ENCODE data around the gene HEXD.
A peak's percentile ranks its signal among the peaks of the same experiment; 100 is the strongest.
"Not testable (repeated sequence)": the region's sequence is repeated elsewhere in the genome, so short reads cannot be mapped to it uniquely, and the experiment has no call there.

The HEXD gene

DNA sequence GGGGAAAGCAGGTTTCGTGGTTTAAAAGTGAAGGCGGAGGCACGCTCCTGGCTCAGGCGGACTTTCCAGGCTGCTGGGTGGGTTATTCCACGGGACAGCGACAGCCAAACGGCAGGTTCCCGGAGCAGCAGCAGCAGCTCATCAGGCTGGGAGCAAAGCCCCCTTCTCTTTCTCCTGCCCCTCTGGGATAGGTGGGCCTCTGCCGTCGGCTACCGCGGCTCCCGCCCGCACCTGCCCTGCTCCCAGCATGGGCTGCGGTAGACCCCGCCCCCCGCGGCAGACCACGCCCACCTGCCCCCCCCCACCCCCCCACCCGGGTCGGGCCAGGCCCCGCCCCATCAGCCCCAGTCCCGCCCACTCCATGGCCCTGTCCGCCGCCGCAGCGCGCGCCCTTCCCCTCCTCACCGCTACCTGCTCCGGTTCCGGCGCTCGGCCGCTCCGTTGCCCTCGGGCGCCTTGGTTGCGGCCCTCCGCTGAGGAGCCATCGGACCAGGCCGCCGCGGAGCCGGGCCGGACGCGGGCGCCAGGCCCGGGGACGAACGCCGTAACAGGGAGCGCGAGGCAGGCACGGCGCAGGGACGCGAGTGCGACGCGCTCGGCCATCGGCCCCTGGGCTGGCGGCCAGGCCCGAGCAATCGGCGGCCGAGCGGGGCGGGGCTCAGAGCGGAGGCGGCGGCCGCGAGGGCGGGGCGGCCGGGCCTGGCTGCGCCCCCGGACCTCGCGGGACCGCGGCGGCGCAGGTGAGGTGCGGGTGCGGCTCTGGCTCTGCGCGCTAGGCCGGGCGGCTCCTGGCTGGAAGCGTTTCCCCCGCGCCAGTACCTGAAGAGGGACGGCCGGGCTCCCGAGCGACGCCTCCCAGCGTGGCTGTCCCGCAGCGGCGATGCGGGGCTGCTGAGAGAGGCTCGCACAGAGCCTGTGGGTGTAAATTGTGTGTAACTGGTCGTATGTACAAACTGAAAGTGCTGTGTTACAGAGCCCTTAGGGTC lies at the start of gene HEXD, which contains the start of gene OGFOD3:
TSS of gene HEXD (plus strand) at position 347 of the 986 bp plus-strand sequence. CDS start 1,453 bp downstream, outside the sequence.
TSS of gene OGFOD3 (minus strand) at position 586 of the 986 bp plus-strand sequence. CDS start at position 485, 101 bp downstream.
- Histone ChIP-seq H3K4me3 (peak within 1 kb of the TSS; percentile 93), H3K27ac (no peak within 1 kb of the TSS; the same call in 1 of the 2 replicates), H3K9ac (ENCODE audit: insufficient read length) (peak within 1 kb of the TSS; percentile 89), H3K9me3 (ENCODE audit: low read depth, low read length) (no peaks in the 10 kb centered on the region), H3K36me3 (ENCODE audit: insufficient read depth, low read length) (no peaks in the 10 kb centered on the region)
- TF ChIP-seq POLR2AphosphoS5 (IDR thresholded peaks at IDR 0.05; ENCODE audit: borderline replicate concordance, low read depth, low read length) (peak; percentile 71; the same call in 1 of the 2 replicates), EZH2 (IDR thresholded peaks at IDR 0.05) (no peak)
- no peak for DNase-seq (ENCODE audit: low read depth, low spot score)

DNA sequence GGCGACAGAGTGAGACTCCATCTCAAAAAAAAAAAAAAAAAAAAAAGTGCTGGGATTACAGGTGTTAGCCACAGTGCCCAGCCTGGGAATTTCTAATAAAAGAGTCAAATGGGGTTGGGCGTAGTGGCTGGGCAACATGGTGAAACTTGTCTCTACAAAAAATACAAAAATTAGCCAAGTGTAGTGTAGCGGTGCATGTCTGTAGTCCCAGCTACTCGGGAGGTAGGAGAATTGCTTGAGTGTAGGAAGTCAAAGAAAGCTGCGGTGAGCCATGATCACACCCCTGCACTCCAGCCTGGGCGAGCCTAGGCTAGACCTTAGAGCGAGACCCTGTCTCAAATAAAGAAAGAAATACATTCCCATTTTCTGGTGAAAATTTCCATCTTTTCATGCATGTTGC lies 48.9 kb upstream of the HEXD start:
- H3K4me3 ChIP-seq: no peak overlapping the region
- no peak for TF ChIP-seq EZH2 (IDR thresholded peaks at IDR 0.05)
- no peak for TF ChIP-seq FOXP2 (optimal IDR thresholded peaks at IDR 0.05; ENCODE audit: control extremely low read depth, extremely low read length, insufficient read depth)
- TF ChIP-seq POLR2AphosphoS5 (IDR thresholded peaks at IDR 0.05; ENCODE audit: borderline replicate concordance, low read depth, low read length): no peak

GRCh38 chr17:82370471-82371332 lies 47.4 kb upstream of the HEXD start:
- Histone ChIP-seq H3K9ac (ENCODE audit: insufficient read length) (no peak overlapping the region), H3K36me3 (ENCODE audit: insufficient read depth, low read length) (no peaks in the 10 kb centered on the region), H3K9me3 (ENCODE audit: low read depth, low read length) (no peaks in the 10 kb centered on the region), H3K27ac (no peak overlapping the region), H3K4me3 (no peak overlapping the region)
- no peak for TF ChIP-seq EZH2 (IDR thresholded peaks at IDR 0.05)
- no peak for TF ChIP-seq POLR2AphosphoS5 (IDR thresholded peaks at IDR 0.05; ENCODE audit: borderline replicate concordance, low read depth, low read length)
- no peak for TF ChIP-seq FOXP2 (optimal IDR thresholded peaks at IDR 0.05; ENCODE audit: control extremely low read depth, extremely low read length, insufficient read depth)
- DNase-seq (ENCODE audit: low read depth, low spot score): no peak

More for the DNA sequence above, 48.9 kb upstream of the HEXD start:
- no peaks in the 10 kb centered on the region for H3K36me3 ChIP-seq (ENCODE audit: insufficient read depth, low read length)
- DNase-seq (ENCODE audit: low read depth, low spot score): no peak
- no peak overlapping the region for H3K9ac ChIP-seq (ENCODE audit: insufficient read length)
- H3K27ac ChIP-seq: no peak overlapping the region
- no peaks in the 10 kb centered on the region for H3K9me3 ChIP-seq (ENCODE audit: low read depth, low read length)

DNA sequence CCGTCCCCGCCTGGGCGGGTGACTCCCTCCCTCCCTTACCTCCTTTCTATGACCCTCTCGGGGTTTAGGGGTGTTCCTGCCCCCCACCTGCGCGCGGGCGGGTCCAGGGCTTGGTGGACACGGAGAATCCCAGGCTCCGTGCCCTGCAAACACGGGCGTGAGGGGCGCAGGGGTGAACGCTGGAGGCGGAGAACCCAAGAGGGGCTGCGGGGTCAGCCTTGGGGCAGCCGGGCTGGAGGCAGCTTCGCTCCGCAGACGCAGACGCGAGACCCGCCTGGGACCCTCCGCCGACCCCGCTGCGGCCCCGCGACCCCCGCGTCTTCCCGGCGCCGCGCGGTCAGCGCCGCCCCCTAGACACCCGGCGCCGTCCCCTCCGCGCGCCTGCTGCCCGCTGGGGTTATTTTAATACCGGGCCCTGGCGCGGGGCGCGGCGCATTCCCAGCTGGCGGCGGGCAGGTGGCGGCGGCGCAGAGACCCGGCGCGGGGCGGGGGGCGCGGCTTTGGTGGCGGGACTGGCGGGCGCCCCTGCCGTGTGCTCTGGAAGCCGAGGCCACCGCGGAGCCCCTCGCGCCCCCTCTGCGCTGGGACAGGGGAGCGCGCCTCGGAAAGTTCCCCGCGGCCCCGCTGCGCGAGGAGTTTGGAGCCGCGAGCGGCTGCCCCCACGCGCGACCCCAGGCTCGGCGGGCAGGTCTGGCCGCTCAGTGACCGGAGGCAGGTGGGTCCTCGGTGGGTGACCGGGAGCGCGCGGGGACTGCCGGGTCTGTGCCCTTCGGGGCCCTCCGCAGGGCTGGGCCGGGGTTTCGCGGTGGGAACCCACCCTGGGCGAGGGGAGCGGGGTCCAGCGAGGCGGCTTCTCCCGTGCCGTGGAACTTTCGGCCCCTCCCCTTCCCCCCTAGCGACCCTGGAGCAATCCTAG lies 46.6 kb upstream of the HEXD start, which contains the start of gene UTS2R:
TSS of gene UTS2R (plus strand) at position 433 of the 916 bp plus-strand sequence. CDS start 2,560 bp downstream, outside the sequence.
- DNase-seq (ENCODE audit: low read depth, low spot score): no peak
- H3K36me3 ChIP-seq (ENCODE audit: insufficient read depth, low read length): no peaks in the 10 kb centered on the region
- no peak within 1 kb of the TSS for H3K9ac ChIP-seq (ENCODE audit: insufficient read length)
- no peaks in the 10 kb centered on the region for H3K9me3 ChIP-seq (ENCODE audit: low read depth, low read length)
- no peak within 1 kb of the TSS for H3K4me3 ChIP-seq
- no peak within 1 kb of the TSS for H3K27ac ChIP-seq
- TF ChIP-seq EZH2 (IDR thresholded peaks at IDR 0.05): no peak
- no peak for TF ChIP-seq POLR2AphosphoS5 (IDR thresholded peaks at IDR 0.05; ENCODE audit: borderline replicate concordance, low read depth, low read length)
- no peak for TF ChIP-seq FOXP2 (optimal IDR thresholded peaks at IDR 0.05; ENCODE audit: control extremely low read depth, extremely low read length, insufficient read depth)

DNA sequence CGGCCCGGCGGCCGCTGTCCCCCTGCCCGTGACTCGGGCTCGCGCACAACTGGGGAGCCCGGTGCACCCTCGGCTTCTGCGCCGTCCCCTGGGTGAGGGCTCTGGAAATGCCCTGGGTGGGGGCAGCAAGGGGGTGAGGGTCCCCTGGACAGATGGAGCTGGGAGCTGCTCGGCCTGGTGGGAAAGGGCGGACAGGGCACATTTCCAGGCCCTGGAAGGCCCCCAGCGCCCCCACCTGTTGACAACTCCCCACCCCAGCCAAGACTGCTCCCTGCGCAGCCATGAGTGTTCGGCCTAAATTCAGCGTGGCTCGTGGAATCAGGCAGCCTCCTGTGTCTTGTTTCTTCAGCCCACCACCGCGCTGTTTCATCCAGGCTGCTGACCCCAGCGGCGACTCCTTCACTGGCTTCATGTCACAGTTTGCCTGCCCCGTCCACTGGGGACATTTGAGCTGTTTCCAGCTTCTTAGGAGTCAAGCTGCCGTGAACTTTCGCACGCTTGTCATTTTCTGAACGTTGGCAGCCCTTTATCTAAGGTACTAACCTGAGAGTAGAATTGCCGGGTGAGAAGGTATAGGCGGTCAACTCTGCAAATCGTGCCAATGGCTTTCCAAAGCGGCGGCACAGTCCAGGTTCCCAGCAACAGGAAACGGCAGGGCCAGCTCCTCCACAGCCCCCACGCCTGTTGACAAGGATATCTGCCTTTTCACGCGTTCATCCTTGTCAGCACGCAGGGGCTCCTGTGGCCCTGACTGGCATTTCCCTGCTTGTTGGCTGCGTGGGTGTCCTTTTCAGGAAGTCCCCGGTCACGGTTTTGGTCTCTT lies 45.7 kb upstream of the HEXD start:
- no peak overlapping the region for H3K4me3 ChIP-seq
- H3K27ac ChIP-seq: no peak overlapping the region
- no peak for DNase-seq (ENCODE audit: low read depth, low spot score)
- H3K9me3 ChIP-seq (ENCODE audit: low read depth, low read length): no peaks in the 10 kb centered on the region
- no peaks in the 10 kb centered on the region for H3K36me3 ChIP-seq (ENCODE audit: insufficient read depth, low read length)
- no peak for TF ChIP-seq POLR2AphosphoS5 (IDR thresholded peaks at IDR 0.05; ENCODE audit: borderline replicate concordance, low read depth, low read length)
- no peak for TF ChIP-seq EZH2 (IDR thresholded peaks at IDR 0.05)
- TF ChIP-seq FOXP2 (optimal IDR thresholded peaks at IDR 0.05; ENCODE audit: control extremely low read depth, extremely low read length, insufficient read depth): no peak
- H3K9ac ChIP-seq (ENCODE audit: insufficient read length): no peak overlapping the region

DNA sequence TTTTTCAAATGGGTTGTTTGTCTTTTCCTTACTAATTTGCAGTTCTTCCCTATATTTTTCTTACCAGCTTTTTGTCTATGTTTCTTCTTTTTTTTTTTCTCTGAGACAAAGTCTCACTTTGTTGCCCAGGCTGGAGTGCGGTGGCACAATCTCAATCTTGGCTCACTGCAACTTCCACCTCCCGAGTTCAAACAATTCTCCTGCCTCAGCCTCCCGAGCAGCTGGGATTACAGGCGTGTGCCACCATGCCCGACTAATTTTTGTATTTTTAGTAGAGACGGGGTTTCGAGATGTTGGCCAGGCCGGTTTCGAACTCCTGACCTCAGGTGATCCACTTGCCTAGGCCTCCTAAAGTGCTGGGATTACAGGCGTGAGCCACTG lies 45.1 kb upstream of the HEXD start:
- not testable (repeated sequence) for H3K4me3 ChIP-seq; H3K9ac ChIP-seq (ENCODE audit: insufficient read length); H3K9me3 ChIP-seq (ENCODE audit: low read depth, low read length); H3K36me3 ChIP-seq (ENCODE audit: insufficient read depth, low read length); DNase-seq (ENCODE audit: low read depth, low spot score)
- H3K27ac ChIP-seq: peak overlapping the region; percentile 3; the same call in 1 of the 2 replicates

Data from SK-N-MC (cell line).